Caco-2 (cell line): ENCODE measurements around the gene GIPC2. TPM values are rescaled to one million over a fixed set of nuclear protein-coding genes. Genes with fewer than 3 reads are reported as not detected.
"Not testable (repeated sequence)": the region's sequence is repeated elsewhere in the genome, so short reads cannot be mapped to it uniquely, and the experiment has no call there.

Experiments
- BruUV-seq: library from RNA; stranded (reverse); fragments of 400-500 nt; replicated peaks from 2 replicates; lab custom pipeline; 2021; lab: Mats Ljungman, UMichigan
- CTCF ChIA-PET: fragments of 300-600 bp; sonication (Branson Sonifier 250); formaldehyde crosslinking; loops from one replicate; lab custom pipeline; 2022; ENCODE audit warnings: antibody characterized with exemption; lab: Charles Lee
- POLR2A ChIA-PET: fragments of 300-600 bp; sonication (Branson Sonifier 250); formaldehyde crosslinking; loops from one replicate; lab custom pipeline; 2022; ENCODE audit warnings: antibody characterized with exemption; lab: Charles Lee
- DNase-seq, 2 experiments: peaks; one replicate each; pipeline versions ENCODE4 v3.0.0 to v3.0.0-alpha.2; 2020 to 2022
- H3K27me3 ChIP-seq: replicated peaks from 2 replicates; pipeline ENCODE4 v1.6.0; 2011; ENCODE audit warnings: low read length; ENCODE audit not compliant: control insufficient read depth, insufficient read depth
- H3K36me3 ChIP-seq: 2 replicates; pipeline ENCODE4 v1.5.1; 2011; ENCODE audit warnings: low read length; ENCODE audit not compliant: control insufficient read depth, insufficient read depth
- H3K4me1 ChIP-seq: fragments of 250-450 bp; sonication (Bioruptor Pico); 2 replicates; pipeline ENCODE4 v1.5.1; 2020; ENCODE audit warnings: mild to moderate bottlenecking
- H3K4me3 ChIP-seq: 2 replicates; pipeline ENCODE4 v1.5.1; 2011; ENCODE audit warnings: low read depth, mild to moderate bottlenecking, control low read depth, low read length
- H3K9me3 ChIP-seq: fragments of 250-450 bp; sonication (Bioruptor Pico); 2 replicates; pipeline ENCODE4 v1.5.1; 2020; ENCODE audit warnings: mild to moderate bottlenecking, moderate library complexity
- H3K27ac Mint-ChIP-seq: one replicate; pipeline ENCODE4 v1.8.0; 2022; ENCODE audit warnings: mixed read lengths; ENCODE audit not compliant: unreplicated experiment
- H3K27me3 Mint-ChIP-seq: one replicate; pipeline ENCODE4 v1.8.0; 2022; ENCODE audit warnings: mixed read lengths; ENCODE audit not compliant: insufficient read depth, unreplicated experiment
- H3K36me3 Mint-ChIP-seq: one replicate; pipeline ENCODE4 v1.8.0; 2022; ENCODE audit warnings: mild to moderate bottlenecking, mixed read lengths; ENCODE audit not compliant: insufficient read depth, unreplicated experiment
- H3K4me1 Mint-ChIP-seq: one replicate; pipeline ENCODE4 v1.8.0; 2022; ENCODE audit warnings: low read depth, mixed read lengths; ENCODE audit not compliant: unreplicated experiment
- H3K4me3 Mint-ChIP-seq: one replicate; pipeline ENCODE4 v1.8.0; 2022; ENCODE audit warnings: mild to moderate bottlenecking, moderate library complexity, mixed read lengths; ENCODE audit not compliant: unreplicated experiment
- H3K9me3 Mint-ChIP-seq: one replicate; pipeline ENCODE4 v1.8.0; 2022; ENCODE audit warnings: mixed read lengths; ENCODE audit not compliant: unreplicated experiment
- CTCF ChIP-seq, 2 experiments: fragments of 200-600 bp in 1 of 2; IDR thresholded peaks; 1 replicate in 1 of 2; 2 replicates in 1 of 2; pipeline versions ENCODE4 v1.5.1 to v1.8.0; 2011 to 2022; ENCODE audit warnings: antibody characterized with exemption in 1 of 2, control low read depth in 1 of 2, inconsistent platforms in 1 of 2, low read depth in 1 of 2, low read length in 1 of 2, mild to moderate bottlenecking in 1 of 2, moderate library complexity in 1 of 2; ENCODE audit not compliant: insufficient read depth in 1 of 2, severe bottlenecking in 1 of 2, unreplicated experiment in 1 of 2
- intact Hi-C: fragments of 100-400 bp; cut with micrococcal nuclease; formaldehyde crosslinking; loops from one replicate; pipeline ENCODE4 v1.10.0; 2022; ENCODE audit not compliant: unreplicated experiment
- total RNA-seq: library from RNA; stranded (reverse); gene quantifications from 2 replicates; pipeline ENCODE4 v1.2.3, GENCODE V29; 2022

Gene GIPC2
- total RNA-seq, 1 experiment from 2014 or later: 4.4 TPM

GRCh38 chr1:78102082-78102481 is 56.3 kb downstream of the GIPC2 start:
- TF ChIP-seq CTCF (IDR thresholded peaks at IDR 0.05; ENCODE audit: insufficient read depth in 1 of 2, low read depth in 1 of 2, low read length in 1 of 2, severe bottlenecking in 1 of 2, unreplicated experiment in 1 of 2): no peak
- no peak overlapping the region for H3K4me3 ChIP-seq
- no peak overlapping the region for H3K4me3 Mint-ChIP-seq
- H3K27ac Mint-ChIP-seq: no peak overlapping the region
- no peaks in the 10 kb centered on the region for H3K27me3 Mint-ChIP-seq
- no peaks in the 10 kb centered on the region for H3K27me3 ChIP-seq
- H3K36me3 ChIP-seq: no peaks in the 10 kb centered on the region
- H3K9me3 Mint-ChIP-seq: no peaks in the 10 kb centered on the region
- H3K4me1 ChIP-seq: no peaks in the 10 kb centered on the region
- CTCF ChIA-PET: no interaction called here
- no TSS peak for BruUV-seq
- no peak for DNase-seq
- no peaks in the 10 kb centered on the region for H3K9me3 ChIP-seq
- no peaks in the 10 kb centered on the region for H3K36me3 Mint-ChIP-seq
- intact Hi-C loops: no loop called here
- H3K4me1 Mint-ChIP-seq: no peaks in the 10 kb centered on the region
- POLR2A ChIA-PET: no interaction called here

GRCh38 chr1:78102916-78103315 is 57.1 kb downstream of the GIPC2 start:
- H3K4me1 Mint-ChIP-seq: no peaks in the 10 kb centered on the region
- no peak for DNase-seq
- H3K27me3 Mint-ChIP-seq: no peaks in the 10 kb centered on the region
- Histone ChIP-seq H3K9me3 (no peaks in the 10 kb centered on the region), H3K27me3 (no peaks in the 10 kb centered on the region), H3K4me1 (no peaks in the 10 kb centered on the region), H3K36me3 (no peaks in the 10 kb centered on the region), H3K4me3 (no peak overlapping the region)
- no peak for TF ChIP-seq CTCF (IDR thresholded peaks at IDR 0.05; ENCODE audit: insufficient read depth in 1 of 2, low read depth in 1 of 2, low read length in 1 of 2, severe bottlenecking in 1 of 2, unreplicated experiment in 1 of 2)
- ChIA-PET CTCF (no interaction called here), POLR2A (no interaction called here)
- H3K36me3 Mint-ChIP-seq: no peaks in the 10 kb centered on the region
- no peak overlapping the region for H3K27ac Mint-ChIP-seq
- intact Hi-C loops: no loop called here
- no TSS peak for BruUV-seq
- no peak overlapping the region for H3K4me3 Mint-ChIP-seq
- H3K9me3 Mint-ChIP-seq: no peaks in the 10 kb centered on the region

GRCh38 chr1:78104322-78104721 is 58.6 kb downstream of the GIPC2 start:
- ChIA-PET POLR2A (no interaction called here), CTCF (no interaction called here)
- Histone ChIP-seq H3K27me3 (no peaks in the 10 kb centered on the region), H3K9me3 (no peaks in the 10 kb centered on the region), H3K4me1 (no peaks in the 10 kb centered on the region), H3K36me3 (no peaks in the 10 kb centered on the region), H3K4me3 (no peak overlapping the region)
- no peak for DNase-seq
- intact Hi-C loops: no loop called here
- Mint-ChIP-seq H3K4me1 (no peaks in the 10 kb centered on the region), H3K9me3 (no peaks in the 10 kb centered on the region), H3K27me3 (no peaks in the 10 kb centered on the region), H3K36me3 (no peaks in the 10 kb centered on the region), H3K27ac (no peak overlapping the region), H3K4me3 (no peak overlapping the region)
- no TSS peak for BruUV-seq
- TF ChIP-seq CTCF (IDR thresholded peaks at IDR 0.05; ENCODE audit: insufficient read depth in 1 of 2, low read depth in 1 of 2, low read length in 1 of 2, severe bottlenecking in 1 of 2, unreplicated experiment in 1 of 2): no peak

GRCh38 chr1:78109659-78110058 is 63.9 kb downstream of the GIPC2 start:
- H3K27ac Mint-ChIP-seq, CTCF ChIA-PET, H3K9me3 Mint-ChIP-seq, H3K27me3 ChIP-seq, H3K4me1 ChIP-seq, H3K4me3 ChIP-seq, H3K36me3 ChIP-seq, DNase-seq, H3K4me3 Mint-ChIP-seq, H3K9me3 ChIP-seq, H3K27me3 Mint-ChIP-seq, POLR2A ChIA-PET, H3K36me3 Mint-ChIP-seq, H3K4me1 Mint-ChIP-seq, BruUV-seq: not testable (repeated sequence)
- intact Hi-C loops: loop anchor here (5.0 kb wide), 2 partner anchors 42 to 377 kb away; no protein-coding TSS in a partner anchor
